HepG2 (cell line): ENCODE results near the gene MRPL39. TPM values are rescaled to one million over a fixed set of nuclear protein-coding genes. Genes with fewer than 3 reads are reported as not detected.

Experiments
- ATAC-seq: fragments of 200-7000 bp; cut with Tn5 transposase; 3 replicates; pipeline ENCODE4 v1.9.1; 2020; ENCODE audit warnings: mild to moderate bottlenecking, moderate library complexity
- BruUV-seq: library from RNA; stranded (reverse); fragments of 400-500 nt; replicated peaks from 2 replicates; lab custom pipeline; 2021; lab: Mats Ljungman, UMichigan
- CTCF ChIA-PET: fragments of 300-600 bp; formaldehyde crosslinking; extraction: SDS; loops from one replicate; lab custom pipeline; 2021; ENCODE audit warnings: low total read pairs, inconsistent platforms, low intra/inter-chr PET ratio; lab: Yijun Ruan, JAX
- POLR2A ChIA-PET: fragments of 350-600 bp; sonication (Branson Sonifier 250); formaldehyde crosslinking; loops from one replicate; lab custom pipeline; 2020; ENCODE audit warnings: antibody characterized with exemption, inconsistent platforms; lab: Yijun Ruan, JAX
- DNase-seq: peaks from one replicate; pipeline ENCODE4 v3.0.0-alpha.2; 2015; ENCODE audit warnings: low spot score
- FAIRE-seq: peaks from 3 replicates; lab custom pipeline; 2011; peaks lifted over from hg19 to GRCh38; lab: Jason Lieb, UNC
- H2AFZ ChIP-seq: one replicate; pipeline ENCODE4 v1.6.1; 2011; ENCODE audit warnings: low read length, inconsistent platforms
- H3K27ac ChIP-seq: fragments of 300-600 bp; 3 replicates; pipeline ENCODE4 v1.8.0; 2011; ENCODE audit warnings: mixed run types, mild to moderate bottlenecking, mixed read lengths, low read length, inconsistent platforms; ENCODE audit not compliant: insufficient read depth; ENCODE audit errors: extremely low read length
- H3K27me3 ChIP-seq, 2 experiments: fragments of 200-600 bp in 1 of 2; 2 replicates in 1 of 2; 3 replicates in 1 of 2; pipeline versions ENCODE4 v1.6.0 to v1.8.0; 2011; ENCODE audit warnings: low read length in 2 of 2, mild to moderate bottlenecking in 2 of 2, moderate library complexity in 2 of 2, inconsistent platforms in 1 of 2; ENCODE audit not compliant: insufficient read depth in 2 of 2, control insufficient read depth in 1 of 2
- H3K36me3 ChIP-seq, 2 experiments: fragments of 200-600 bp in 1 of 2; replicated peaks in 1 of 2; 2 replicates in 1 of 2; 3 replicates in 1 of 2; pipeline versions ENCODE4 v1.5.1 to v1.8.0; 2011; ENCODE audit warnings: low read length in 2 of 2, inconsistent platforms in 1 of 2; ENCODE audit not compliant: insufficient read depth in 2 of 2, control insufficient read depth in 1 of 2
- H3K4me1 ChIP-seq: 2 replicates; pipeline ENCODE4 v1.5.1; 2012; ENCODE audit warnings: low read length, inconsistent platforms; ENCODE audit not compliant: insufficient read depth
- H3K4me2 ChIP-seq: 2 replicates; pipeline ENCODE4 v1.6.0; 2011; ENCODE audit warnings: low read depth, low read length, inconsistent platforms
- H3K4me3 ChIP-seq, 3 experiments: fragments of 200-600 bp in 1 of 3; sonication (generic), shearing (Covaris generic) in 1 of 3; replicated peaks in 1 of 3; 2 replicates each; pipeline ENCODE4 v1.5.1; 2011 to 2016; ENCODE audit warnings: low read length in 3 of 3, inconsistent platforms in 2 of 3, low read depth in 2 of 3, mild to moderate bottlenecking in 2 of 3, control low read depth in 1 of 3, mixed read lengths in 1 of 3; ENCODE audit not compliant: insufficient read depth in 1 of 3
- H3K79me2 ChIP-seq: one replicate; pipeline ENCODE4 v1.6.1; 2011; ENCODE audit warnings: low read length, inconsistent platforms; ENCODE audit not compliant: insufficient read depth
- H3K9ac ChIP-seq: 2 replicates; pipeline ENCODE4 v1.6.0; 2011; ENCODE audit warnings: mild to moderate bottlenecking, low read depth, low read length, inconsistent platforms; ENCODE audit not compliant: insufficient read depth
- H3K9me3 ChIP-seq: 2 replicates; pipeline ENCODE4 v1.5.1; 2012; ENCODE audit warnings: mild to moderate bottlenecking, low read length
- H4K20me1 ChIP-seq: 2 replicates; pipeline ENCODE4 v1.6.0; 2011; ENCODE audit warnings: inconsistent platforms, mild to moderate bottlenecking, low read length, moderate library complexity; ENCODE audit not compliant: insufficient read depth
- AKAP8 ChIP-seq: sonication (generic); formaldehyde crosslinking; IDR thresholded peaks from 2 replicates; pipeline ENCODE4 v1.5.1; 2020; ENCODE audit warnings: mild to moderate bottlenecking, missing genetic modification reagents
- DZIP1 ChIP-seq: sonication (generic); formaldehyde crosslinking; IDR thresholded peaks from 2 replicates; pipeline ENCODE4 v1.5.0; 2020; ENCODE audit warnings: mild to moderate bottlenecking, missing genetic modification reagents
- ERF ChIP-seq: IDR thresholded peaks from 2 replicates; pipeline ENCODE4 v1.6.1; 2018; ENCODE audit warnings: missing biosample characterization, missing genetic modification reagents
- GATAD2A ChIP-seq: IDR thresholded peaks from 2 replicates; pipeline ENCODE4 v1.6.1; 2016
- KAT7 ChIP-seq: IDR thresholded peaks from 2 replicates; pipeline ENCODE4 v1.6.1; 2018; ENCODE audit warnings: borderline replicate concordance, missing compliant biosample characterization
- NFE2L2 ChIP-seq: fragments of 150-350 bp; IDR thresholded peaks from 2 replicates; pipeline ENCODE4 v1.6.1; 2014; ENCODE audit warnings: low read length
- PRDM10 ChIP-seq: sonication (generic); formaldehyde crosslinking; IDR thresholded peaks from 2 replicates; pipeline ENCODE4 v1.4.0; 2020; ENCODE audit warnings: low read depth, missing genetic modification reagents
- SOX13 ChIP-seq, 3 experiments: fragments of 450-650 bp in 1 of 3; sonication (generic) in 1 of 3; formaldehyde crosslinking in 1 of 3; IDR thresholded peaks in 2 of 3; conservative IDR thresholded peaks in 1 of 3; 2 replicates each; pipeline versions ENCODE4 v1.5.0 to v1.6.1; 2016 to 2020; ENCODE audit warnings: antibody characterized with exemption in 1 of 3, mild to moderate bottlenecking in 1 of 3, missing compliant biosample characterization in 1 of 3, missing genetic modification reagents in 1 of 3, moderate library complexity in 1 of 3
- TBX3 ChIP-seq: fragments of 450-650 bp; IDR thresholded peaks from 2 replicates; pipeline ENCODE4 v1.6.1; 2017; ENCODE audit warnings: antibody characterized with exemption, mild to moderate bottlenecking, inconsistent platforms, borderline replicate concordance
- ZNF550 ChIP-seq: sonication (generic); formaldehyde crosslinking; IDR thresholded peaks from 2 replicates; pipeline ENCODE4 v1.4.0; 2020; ENCODE audit warnings: mild to moderate bottlenecking, missing genetic modification reagents, borderline replicate concordance
- ZNF710 ChIP-seq: sonication (generic); formaldehyde crosslinking; IDR thresholded peaks from 2 replicates; pipeline ENCODE4 v1.5.0; 2020; ENCODE audit warnings: mild to moderate bottlenecking, missing genetic modification reagents, borderline replicate concordance
- WGBS: methylation state at CpG from one replicate; pipeline ENCODE4 v1.1.6; 2017; ENCODE audit warnings: low lambda C conversion rate; 5-methylcytosine and 5-hydroxymethylcytosine counted together
- in situ Hi-C: cut with HindIII; loops from 2 replicates; pipeline ENCODE4 v1.10.0; 2017; ENCODE audit warnings: low pct_unique_long_range_greater_than_20kb; ENCODE audit not compliant: extremely low pct_ligation_motif_present
- intact Hi-C: fragments of 100-400 bp; cut with micrococcal nuclease; formaldehyde crosslinking; loops from one replicate; pipeline ENCODE4 v1.10.0; 2022; ENCODE audit not compliant: unreplicated experiment
- polyA plus RNA-seq, 8 experiments: library from polyadenylated mRNA; depleted of rRNA in 3 of 8; stranded (reverse) in 7 of 8; unstranded in 1 of 8; fragments of >200 nt; fragmentation: Illumina TruSeq in 4 of 8; extraction: Trizol in 4 of 8; gene quantifications; 2 replicates each; pipeline versions ENCODE4 v1.2.1 to v1.2.3, GENCODE V29; 2011 to 2016; ENCODE audit warnings: low read depth in 4 of 8, missing spikeins in 1 of 8, mixed read lengths in 1 of 8; ENCODE audit not compliant: insufficient read depth in 1 of 8
- total RNA-seq, 5 experiments: library from RNA; depleted of rRNA; stranded (reverse); fragments of >200 nt; fragmentation: Illumina TruSeq; extraction: Trizol; gene quantifications; 2 replicates each; pipeline ENCODE4 v1.2.3, GENCODE V29; 2016; ENCODE audit warnings: low read depth in 1 of 5
- TF ChIP-seq, protein P1 (sequence below): sonication (generic); formaldehyde crosslinking; IDR thresholded peaks from 2 replicates; pipeline ENCODE4 v1.8.0; 2022; ENCODE audit warnings: mild to moderate bottlenecking, missing genetic modification reagents; ENCODE audit not compliant: insufficient replicate concordance

MRPL39 gene
- total and polyA plus RNA-seq, 2 of the 13 experiments (the other 11 are each of a cell fraction or from before 2014, with no cell fraction given), result 29.1 to 91.2 TPM

DNA sequence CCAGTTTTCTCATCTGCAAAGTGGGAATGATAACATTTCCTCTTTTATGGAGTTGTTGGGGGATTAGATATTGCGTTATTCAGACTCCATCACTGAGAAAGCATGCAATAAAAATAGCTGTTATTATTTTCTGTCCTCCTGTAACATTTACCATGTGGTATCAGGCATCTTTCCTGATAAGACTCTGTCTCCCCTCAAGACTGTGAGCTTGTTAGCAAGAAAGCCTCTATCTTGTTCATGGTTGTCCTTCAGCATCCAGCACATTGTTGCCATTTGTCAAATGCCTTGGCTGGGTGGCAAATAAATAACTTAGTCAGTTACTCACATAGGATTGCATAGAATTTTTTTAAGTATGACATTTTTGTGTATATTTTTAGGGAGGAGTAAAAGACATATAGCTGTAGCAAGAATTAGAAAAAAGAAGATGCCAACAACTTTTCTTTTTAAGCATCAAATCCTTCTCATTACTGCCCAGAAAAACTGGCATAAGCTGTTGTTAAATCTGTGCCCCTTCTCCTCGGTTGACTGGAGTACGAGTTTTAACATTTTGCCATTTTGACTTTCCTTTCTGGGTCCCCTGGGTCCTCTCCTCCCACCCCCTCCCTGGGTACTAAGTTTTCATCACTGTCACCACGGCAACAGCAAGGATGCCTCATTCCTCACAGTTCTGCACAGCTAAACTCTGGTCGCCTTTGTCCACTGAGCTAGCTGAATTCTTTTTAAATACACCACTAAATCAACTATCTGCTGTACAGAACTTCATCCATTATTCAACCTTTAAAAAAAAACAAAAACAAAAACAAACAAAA is 30.8 kb upstream of the MRPL39 start:
- no peak for FAIRE-seq
- POLR2A ChIA-PET, result no interaction called here
- H3K27ac ChIP-seq, result no peak overlapping the region
- H2AFZ ChIP-seq, result no peak overlapping the region
- CTCF ChIA-PET, result no interaction called here
- no TSS peak for BruUV-seq
- H3K9ac ChIP-seq, result no peak overlapping the region
- DNase-seq, result no peak
- 19% methylated on average over 5 of the region's 5 CpGs for WGBS
- no peaks in the 10 kb centered on the region for H3K36me3 ChIP-seq
- H3K27me3 ChIP-seq, result peaks cover 0 to 33% of the 10 kb centered on the region in 2 experiments; a peak in 2 of 5 replicates
- intact Hi-C loops, result no loop called here
- H3K79me2 ChIP-seq, result no peaks in the 10 kb centered on the region
- H4K20me1 ChIP-seq, result no peaks in the 10 kb centered on the region
- in situ Hi-C loops, result no loop called here
- no peak overlapping the region; the same call in 1 of the 2 replicates for H3K4me2 ChIP-seq
- H3K4me3 ChIP-seq, result no peak overlapping the region
- no peak for ATAC-seq
- H3K4me1 ChIP-seq, result peaks cover 8% of the 10 kb centered on the region; the same call in 1 of the 2 replicates
- H3K9me3 ChIP-seq, result no peaks in the 10 kb centered on the region
- no peak for TF ChIP-seq ZNF710
- no peak for TF ChIP-seq ZNF550
- no peak for TF ChIP-seq NFE2L2
- TF ChIP-seq PRDM10 (CRISPR knock-in tag), result no peak
- no peak for TF ChIP-seq ERF (CRISPR knock-in tag)
- TF ChIP-seq DZIP1, result no peak
- TF ChIP-seq GATAD2A (CRISPR knock-in tag), result no peak
- TF ChIP-seq, protein P1, sequence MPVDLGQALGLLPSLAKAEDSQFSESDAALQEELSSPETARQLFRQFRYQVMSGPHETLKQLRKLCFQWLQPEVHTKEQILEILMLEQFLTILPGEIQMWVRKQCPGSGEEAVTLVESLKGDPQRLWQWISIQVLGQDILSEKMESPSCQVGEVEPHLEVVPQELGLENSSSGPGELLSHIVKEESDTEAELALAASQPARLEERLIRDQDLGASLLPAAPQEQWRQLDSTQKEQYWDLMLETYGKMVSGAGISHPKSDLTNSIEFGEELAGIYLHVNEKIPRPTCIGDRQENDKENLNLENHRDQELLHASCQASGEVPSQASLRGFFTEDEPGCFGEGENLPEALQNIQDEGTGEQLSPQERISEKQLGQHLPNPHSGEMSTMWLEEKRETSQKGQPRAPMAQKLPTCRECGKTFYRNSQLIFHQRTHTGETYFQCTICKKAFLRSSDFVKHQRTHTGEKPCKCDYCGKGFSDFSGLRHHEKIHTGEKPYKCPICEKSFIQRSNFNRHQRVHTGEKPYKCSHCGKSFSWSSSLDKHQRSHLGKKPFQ (CRISPR knock-in tag), result no peak
- TF ChIP-seq KAT7 (CRISPR knock-in tag), result no peak
- no peak for TF ChIP-seq TBX3
- no peak for TF ChIP-seq AKAP8 (CRISPR knock-in tag)
- TF ChIP-seq SOX13 (IDR thresholded peaks at IDR 0.05), result no peak
- no peak for TF ChIP-seq SOX13 (CRISPR knock-in tag; conservative IDR thresholded peaks at IDR 0.05 in 1 of 2, IDR thresholded peaks at IDR 0.05 in 1 of 2)
